HG03066 (cell line): ENCODE results near the gene VPREB3.

Experiments used
- ATAC-seq: cut with Tn5 transposase; IDR thresholded peaks from one replicate; pipeline ENCODE4 v1.9.1; 2021; ENCODE audit warnings: low read depth; ENCODE audit not compliant: unreplicated experiment

The VPREB3 gene

GRCh38 chr22:23767673-23768548, 13.7 kb upstream of the VPREB3 start, which contains the start of gene CHCHD10:
TSS of gene CHCHD10 (minus strand) at chr22:23767972. CDS start at chr22:23767874, 98 bp downstream.
- ATAC-seq, result peak; percentile 44

GRCh38 chr22:23767303-23767672, 13.1 kb upstream of the VPREB3 start:
- ATAC-seq, result no peak

GRCh38 chr22:23764899-23765881, 11.0 kb upstream of the VPREB3 start:
- ATAC-seq, result no peak

GRCh38 chr22:23763954-23764353, 9.7 kb upstream of the VPREB3 start:
- no peak for ATAC-seq

GRCh38 chr22:23763579-23763945, 9.3 kb upstream of the VPREB3 start:
- no peak for ATAC-seq

GRCh38 chr22:23762842-23763578, 8.8 kb upstream of the VPREB3 start, which contains the start of gene C22orf15:
TSS of gene C22orf15 (plus strand) at chr22:23762990. CDS start at chr22:23763307, 317 bp downstream.
- ATAC-seq, result no peak

GRCh38 chr22:23760056-23760455, 5.8 kb upstream of the VPREB3 start:
- no peak for ATAC-seq

- no peak for ATAC-seq
Measured at GRCh38 chr22:23759566-23759965, 5.3 kb upstream of the VPREB3 start.

- ATAC-seq, result no peak
Measured at GRCh38 chr22:23756891-23757290, 2.7 kb upstream of the VPREB3 start.

GRCh38 chr22:23755711-23756110, 1.5 kb upstream of the VPREB3 start:
- no peak for ATAC-seq

- no peak for ATAC-seq
Measured at GRCh38 chr22:23754980-23755636, 883 bp upstream of the VPREB3 start.

GRCh38 chr22:23753385-23753784, 840 bp downstream of the VPREB3 start:
- ATAC-seq, result no peak

- no peak for ATAC-seq
Measured at GRCh38 chr22:23752750-23753149, 1.5 kb downstream of the VPREB3 start.

- ATAC-seq, result no peak
Measured at GRCh38 chr22:23752090-23752691, 2.0 kb downstream of the VPREB3 start.

- ATAC-seq, result no peak
Measured at GRCh38 chr22:23751441-23751996, 2.7 kb downstream of the VPREB3 start.

GRCh38 chr22:23750714-23751440, 3.3 kb downstream of the VPREB3 start, which contains the start of gene ZNF70:
TSS of gene ZNF70 (minus strand) at chr22:23751112. CDS start at chr22:23745140, 5,972 bp downstream.
- ATAC-seq, result no peak

GRCh38 chr22:23750367-23750713, 3.9 kb downstream of the VPREB3 start:
- no peak for ATAC-seq

GRCh38 chr22:23749841-23750301, 4.4 kb downstream of the VPREB3 start:
- no peak for ATAC-seq
